NCI-H82 treated with DMSO at 0.1 percent for 48 hours (cell line): ENCODE data around the gene NMNAT2.
"Not testable (repeated sequence)": the region's sequence is repeated elsewhere in the genome, so short reads cannot be mapped to it uniquely, and the experiment has no call there.

Experiments used
- DNase-seq: peaks from one replicate; lab custom pipeline; 2025; ENCODE audit not compliant: unreplicated experiment; lab: John Stamatoyannopoulos, UW

NMNAT2 gene

GRCh38 chr1:183288583-183288982 is 129.6 kb downstream of the NMNAT2 start:
- DNase-seq: no peak

DNA sequence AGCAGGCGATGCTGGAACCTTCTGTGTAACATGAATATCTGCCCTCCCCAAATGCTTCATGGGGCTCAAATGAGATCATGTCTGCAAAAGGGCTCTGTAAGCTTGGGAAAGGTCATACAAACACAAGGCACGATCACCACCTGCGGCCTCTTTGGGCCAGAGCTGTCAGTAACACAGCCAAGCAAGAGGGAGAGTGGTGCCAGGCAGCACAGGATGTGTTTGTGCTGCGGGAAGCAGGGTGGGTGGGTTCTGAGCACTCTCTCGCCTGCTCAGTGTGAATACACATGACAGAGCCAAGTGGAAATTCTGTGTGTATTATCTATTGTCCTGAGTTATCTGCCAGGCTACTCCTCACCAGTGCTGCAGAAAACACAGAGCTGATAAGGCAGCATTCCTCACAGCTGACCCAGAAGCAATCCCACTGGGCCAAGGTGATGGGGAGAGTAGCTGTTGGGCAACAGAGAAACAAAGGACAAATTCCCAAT is 130.9 kb downstream of the NMNAT2 start:
- no peak for DNase-seq

- DNase-seq: no peak
These were observed 132.4 kb downstream of the NMNAT2 start for GRCh38 chr1:183285746-183286145.

- no peak for DNase-seq
These were observed 132.9 kb downstream of the NMNAT2 start for GRCh38 chr1:183285256-183285655.

- no peak for DNase-seq
These were observed 134.1 kb downstream of the NMNAT2 start for GRCh38 chr1:183284086-183284485.

DNA sequence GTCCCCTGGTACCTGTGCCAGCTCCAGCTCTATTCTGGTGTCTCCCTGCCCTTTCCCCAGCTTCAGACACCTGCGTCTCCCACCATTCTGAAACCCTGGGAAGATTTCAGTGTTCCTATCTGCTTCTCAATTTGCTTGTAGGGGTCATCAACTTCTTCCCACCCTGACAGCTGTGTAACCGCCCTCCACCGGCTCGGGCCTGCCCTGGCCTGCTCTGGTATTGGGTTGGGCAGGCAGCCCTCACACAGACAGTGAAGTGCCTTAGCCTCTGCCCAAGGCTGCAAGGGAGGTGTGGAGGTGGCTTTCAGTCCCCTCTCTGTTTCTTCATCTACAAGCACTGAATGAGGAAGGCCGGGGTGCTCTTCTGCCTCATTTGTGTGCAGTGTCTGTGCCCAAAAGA is 134.9 kb downstream of the NMNAT2 start:
- DNase-seq: no peak

DNA sequence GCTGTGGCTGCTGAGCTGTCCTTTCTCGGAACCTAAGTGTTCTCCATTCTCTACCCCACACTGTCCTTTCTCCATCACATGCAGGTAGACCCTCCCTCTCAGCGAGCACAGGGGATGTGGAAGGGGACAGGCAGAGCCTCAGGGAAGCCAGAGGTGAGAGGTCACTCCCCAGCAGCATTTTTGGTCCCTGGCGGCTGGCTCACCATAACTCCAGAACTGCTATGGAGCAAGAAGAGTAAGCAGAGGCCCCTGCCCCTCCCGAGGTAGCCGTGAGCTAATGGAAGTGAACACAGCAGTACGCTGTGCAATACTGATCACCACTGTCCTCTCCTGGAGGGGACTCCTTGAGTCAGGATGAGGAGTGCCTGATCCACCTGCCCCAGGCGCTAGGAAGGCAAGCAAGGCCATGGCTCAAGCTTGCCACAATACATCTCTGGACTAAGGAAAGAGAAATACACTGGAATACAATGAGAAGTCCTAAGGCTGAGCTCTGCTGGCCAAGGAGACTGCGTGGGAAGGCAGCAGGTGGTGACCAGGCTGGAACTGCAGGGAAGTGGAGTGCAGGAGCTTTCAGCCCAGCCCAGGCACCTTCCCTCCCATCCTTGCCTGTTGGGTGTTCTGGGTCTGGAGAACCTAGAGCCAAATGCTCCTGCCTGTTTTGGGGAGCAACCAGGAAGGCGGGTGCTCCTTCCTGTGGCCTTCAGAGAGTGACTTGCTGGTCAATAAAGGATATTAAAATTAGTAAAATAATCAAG is 135.9 kb downstream of the NMNAT2 start:
- DNase-seq: no peak

DNA sequence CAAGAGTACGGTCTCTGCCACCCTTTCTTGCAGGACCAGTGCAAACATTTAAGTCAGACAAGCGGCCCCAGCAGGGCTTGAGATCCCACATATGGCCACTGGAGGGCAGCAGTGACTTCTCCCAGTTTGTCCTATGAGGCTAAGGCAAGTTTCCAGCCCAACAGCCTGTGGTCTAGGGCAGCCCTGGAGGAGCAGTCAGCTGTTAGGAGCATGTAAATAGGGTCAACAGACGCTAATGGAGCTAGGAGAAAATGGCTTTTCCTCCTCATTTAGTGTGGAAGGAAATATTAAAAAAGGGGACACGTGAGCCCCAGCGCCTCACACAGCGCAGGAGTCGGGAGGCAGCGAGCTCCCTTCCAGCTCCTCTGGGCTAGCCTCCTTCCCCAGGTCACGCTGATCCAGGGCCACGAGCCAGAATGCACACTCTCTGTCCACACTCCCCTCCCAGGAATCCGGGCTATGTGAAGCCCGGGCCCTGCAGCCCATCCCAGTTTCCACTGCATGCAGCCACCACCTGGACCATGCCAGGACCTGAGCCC is 136.6 kb downstream of the NMNAT2 start:
- peak; percentile 53 for DNase-seq

DNA sequence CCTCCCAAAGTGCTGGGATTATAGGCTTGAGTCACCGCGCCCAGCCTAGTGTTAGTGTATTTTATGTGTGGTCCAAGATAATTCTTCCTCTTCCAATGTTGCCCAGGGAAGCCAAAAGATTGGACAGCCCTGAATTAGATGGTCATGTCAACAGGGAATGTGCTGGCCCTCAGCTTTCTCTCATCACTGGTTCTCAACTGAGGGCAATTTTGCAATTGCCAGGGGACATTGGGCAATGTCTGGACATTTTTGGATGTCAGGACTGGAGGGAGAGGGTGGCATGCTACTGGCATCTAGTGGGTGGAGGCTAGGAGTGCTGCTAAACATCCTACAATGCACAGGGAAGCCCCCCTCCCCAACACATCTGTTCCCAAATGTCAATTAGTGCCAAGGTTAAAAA is 137.1 kb downstream of the NMNAT2 start:
- no peak for DNase-seq

GRCh38 chr1:183279835-183280234 is 138.3 kb downstream of the NMNAT2 start:
- DNase-seq: no peak

GRCh38 chr1:183278739-183279591 is 139.2 kb downstream of the NMNAT2 start:
- DNase-seq: no peak

GRCh38 chr1:183277821-183278738 is 140.1 kb downstream of the NMNAT2 start:
- no peak for DNase-seq

DNA sequence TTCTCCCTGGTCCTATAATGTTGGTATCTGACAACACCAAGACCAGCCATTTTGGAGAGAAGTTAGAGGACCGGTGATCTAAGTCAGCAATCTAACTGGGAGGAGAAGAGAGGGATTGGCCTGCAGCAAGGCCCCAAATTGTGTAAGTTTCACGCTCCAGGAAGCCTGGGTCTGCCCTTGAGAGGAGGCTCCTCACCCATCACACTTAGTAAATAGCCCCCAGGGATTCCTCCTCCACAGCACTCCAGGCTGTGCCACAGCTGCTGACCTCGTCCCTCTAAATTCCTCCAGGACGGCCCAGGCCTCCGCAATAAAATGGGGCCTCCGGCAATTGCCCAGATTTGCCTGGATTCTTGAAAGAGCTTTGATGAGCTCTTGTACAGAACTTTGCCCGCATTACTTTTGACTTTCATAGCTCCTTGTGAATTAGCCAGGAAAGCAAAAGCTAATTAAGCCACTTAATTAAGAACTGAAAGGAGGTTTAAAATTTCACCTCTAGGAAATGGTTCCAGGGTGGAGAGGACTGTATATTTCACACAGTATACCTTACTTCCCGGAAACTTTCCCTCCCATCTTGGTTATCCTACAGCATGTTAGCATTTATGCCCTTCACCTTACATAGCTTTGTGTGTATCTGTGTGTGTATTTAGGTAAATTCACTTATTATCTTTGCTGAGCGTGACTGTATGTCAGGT is 141.6 kb downstream of the NMNAT2 start:
- DNase-seq: no peak

DNA sequence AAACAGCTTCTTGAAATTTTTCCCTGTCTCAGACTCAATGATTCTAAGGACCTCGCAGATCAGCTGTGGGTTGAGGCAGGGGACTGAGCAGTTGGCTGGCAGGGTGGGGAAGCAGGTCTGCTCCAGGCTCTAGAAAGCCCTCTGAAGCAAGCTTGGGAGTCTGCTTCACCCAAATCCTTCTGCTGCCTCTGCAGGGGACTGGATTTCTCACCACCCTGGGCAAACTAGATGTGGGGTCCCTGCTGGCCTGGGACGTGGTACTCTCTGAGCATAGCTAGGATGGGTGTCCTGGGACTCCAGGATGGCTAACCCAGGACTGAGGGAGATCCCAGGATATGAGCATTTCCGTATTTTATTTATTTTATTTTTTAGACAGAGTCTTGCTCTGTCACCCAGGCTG is 142.9 kb downstream of the NMNAT2 start:
- no peak for DNase-seq

DNA sequence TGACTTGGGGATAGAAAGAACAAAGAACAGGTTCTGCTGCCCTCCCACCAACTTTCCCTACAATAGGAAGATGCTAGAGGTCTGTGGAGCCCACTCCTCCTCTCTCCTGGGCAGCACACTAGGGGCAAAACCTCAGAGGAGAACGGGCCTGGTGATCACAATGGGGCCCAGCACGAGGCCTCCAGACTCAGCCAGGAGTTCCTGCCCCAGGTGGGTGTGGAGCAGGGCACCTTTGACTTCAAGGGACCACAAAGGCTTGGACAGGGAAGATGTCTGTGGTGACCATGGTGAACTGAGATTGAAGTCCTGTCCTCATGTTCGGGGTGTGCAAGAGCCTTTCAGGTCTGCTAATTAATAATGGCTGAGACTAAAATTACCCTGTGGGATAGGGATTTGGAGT is 143.3 kb downstream of the NMNAT2 start:
- DNase-seq: no peak

GRCh38 chr1:183273984-183274383 is 144.2 kb downstream of the NMNAT2 start:
- not testable (repeated sequence) for DNase-seq

GRCh38 chr1:183273300-183273699 is 144.9 kb downstream of the NMNAT2 start:
- no peak for DNase-seq

GRCh38 chr1:183272390-183272848 is 145.8 kb downstream of the NMNAT2 start:
- no peak for DNase-seq

DNA sequence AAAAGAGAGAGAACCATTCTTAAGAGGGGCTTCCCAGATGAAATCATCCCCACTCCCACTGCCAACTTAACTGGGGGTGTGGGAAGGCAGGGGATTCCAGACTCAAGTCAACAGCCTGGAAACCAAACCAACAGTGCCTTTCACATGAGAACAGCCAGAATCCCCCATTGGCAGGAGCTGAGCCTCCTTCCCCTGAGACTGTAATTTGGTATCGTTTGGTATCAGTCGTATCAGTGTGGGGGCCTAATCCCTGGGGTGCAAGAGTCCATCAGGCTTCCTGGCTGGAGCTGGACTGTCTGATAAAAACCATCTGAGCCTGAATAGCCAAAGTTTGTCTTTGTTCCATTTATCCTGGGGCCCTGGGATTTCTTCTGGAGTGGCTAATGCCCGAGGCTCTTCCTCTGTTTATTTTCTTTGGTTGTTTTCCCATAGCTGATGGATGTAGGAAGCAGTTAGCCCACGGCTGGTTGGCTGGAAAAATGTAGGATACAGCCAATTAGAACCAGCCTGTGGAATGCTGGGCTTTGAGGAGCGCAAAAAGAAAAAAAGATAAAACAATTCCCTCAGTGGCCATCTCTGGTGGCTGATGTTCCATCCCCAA is 147.5 kb downstream of the NMNAT2 start:
- DNase-seq: no peak
